LNCaP clone FGC (cell line): Measurements from ENCODE around the gene HSD17B8.

Experiments used
- DNase-seq: peaks from one replicate; pipeline ENCODE4 v3.0.0-alpha.2; 2011; ENCODE audit warnings: low read depth
- H3K4me3 ChIP-seq: 2 replicates; pipeline ENCODE4 v1.5.1; 2011; ENCODE audit warnings: mild to moderate bottlenecking, low read depth, low read length, control low read depth
- CTCF ChIP-seq: IDR thresholded peaks from 2 replicates; pipeline ENCODE4 v1.5.1; 2012; ENCODE audit warnings: mild to moderate bottlenecking; ENCODE audit not compliant: control insufficient read depth, insufficient read depth; ENCODE audit errors: extremely low read depth

Gene HSD17B8

DNA sequence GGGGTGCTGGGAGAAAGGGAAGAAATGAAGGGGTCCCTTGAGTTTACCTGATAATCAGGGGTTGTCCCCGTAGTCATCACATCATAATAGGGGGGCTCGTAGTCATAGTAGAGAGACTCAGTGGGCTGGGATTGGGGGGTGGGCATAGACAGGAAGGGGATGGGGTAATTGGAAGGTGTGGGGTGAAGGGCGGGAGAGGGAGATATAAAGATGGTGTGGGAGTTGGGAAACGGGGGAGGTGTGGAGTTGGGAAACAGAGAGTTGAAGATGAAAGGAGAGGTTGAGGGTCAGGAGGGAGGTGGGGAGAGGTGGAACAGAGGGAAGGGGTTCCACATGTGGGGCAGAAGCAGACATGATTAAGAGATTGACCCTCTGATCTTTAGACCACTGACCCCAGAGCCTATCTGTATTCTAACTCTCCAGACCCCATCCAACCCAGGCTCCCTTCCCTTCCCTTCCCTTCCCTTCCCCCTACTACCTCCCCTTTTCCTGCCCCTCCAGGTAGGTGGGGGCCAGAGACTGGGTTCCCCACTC lies 18.7 kb upstream of the HSD17B8 start:
- no peak overlapping the region for H3K4me3 ChIP-seq
- TF ChIP-seq CTCF, result no peak
- no peak for DNase-seq

DNA sequence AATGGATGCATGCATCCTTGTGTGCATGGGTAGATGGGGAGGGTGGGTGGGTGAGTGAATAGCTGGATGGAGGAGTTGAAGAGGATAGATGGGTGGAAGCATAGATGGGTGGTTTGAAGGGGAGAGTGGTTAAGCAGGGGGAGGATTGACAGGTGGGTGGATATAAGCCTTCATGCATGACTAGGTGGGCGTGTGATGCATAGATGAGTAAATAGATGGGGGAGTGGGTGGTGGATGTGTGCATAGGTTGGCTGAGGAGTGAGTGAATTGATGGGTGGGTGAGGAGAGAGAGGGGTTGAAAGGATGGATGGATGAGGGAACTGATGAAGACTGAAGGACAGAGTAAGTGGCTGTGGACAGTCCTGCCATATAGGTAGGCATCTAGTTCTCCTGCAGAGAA lies 16.6 kb upstream of the HSD17B8 start:
- H3K4me3 ChIP-seq, result no peak overlapping the region
- no peak for DNase-seq
- no peak for TF ChIP-seq CTCF

DNA sequence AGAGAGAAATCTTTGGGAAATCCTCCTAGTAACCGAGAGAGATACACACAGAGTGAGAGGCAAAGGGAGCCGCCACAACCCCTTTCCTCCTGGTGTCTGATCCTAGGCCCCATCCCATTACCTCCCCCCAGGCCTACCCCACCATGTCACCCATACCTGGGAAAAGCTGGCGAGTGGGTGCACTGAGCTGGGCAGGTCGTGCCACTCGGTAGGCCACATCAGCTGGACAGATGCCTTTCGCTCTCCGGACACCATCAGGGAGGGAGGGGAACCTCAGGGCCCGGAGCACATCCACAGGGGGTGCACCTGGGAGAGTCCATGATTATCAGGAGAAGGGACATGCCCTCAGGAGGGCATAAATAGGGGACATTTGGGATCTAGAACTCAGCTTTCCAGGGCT lies 15.3 kb upstream of the HSD17B8 start:
- DNase-seq, result no peak
- no peak overlapping the region for H3K4me3 ChIP-seq
- no peak for TF ChIP-seq CTCF

GRCh38 chr6:33189625-33190448 lies 14.6 kb upstream of the HSD17B8 start:
- no peak overlapping the region for H3K4me3 ChIP-seq
- no peak for DNase-seq
- no peak for TF ChIP-seq CTCF

GRCh38 chr6:33190504-33191107 lies 13.8 kb upstream of the HSD17B8 start:
- no peak for DNase-seq
- TF ChIP-seq CTCF, result no peak
- no peak overlapping the region for H3K4me3 ChIP-seq

- H3K4me3 ChIP-seq, result no peak overlapping the region
- no peak for DNase-seq
- TF ChIP-seq CTCF, result no peak
Observed at GRCh38 chr6:33191383-33192104, 12.9 kb upstream of the HSD17B8 start.
